Endothelial cell of umbilical vein (primary cell): ENCODE data around the gene KIF1B. TPM values are rescaled to one million over a fixed set of nuclear protein-coding genes. Genes with fewer than 3 reads are reported as not detected.

ENCODE experiments used
- BruUV-seq: library from RNA; stranded (reverse); fragments of 400-500 nt; replicated peaks from 2 replicates; lab custom pipeline; 2021; lab: Mats Ljungman, UMichigan
- CTCF ChIA-PET: fragments of 300-600, 350-600 bp; sonication (Branson Sonifier 250); formaldehyde crosslinking; loops from one replicate; lab custom pipeline; 2021; ENCODE audit warnings: antibody characterized with exemption, inconsistent platforms; lab: Charles Lee
- POLR2A ChIA-PET: fragments of 300-600, 350-600 bp; sonication (Branson Sonifier 250); formaldehyde crosslinking; loops from one replicate; lab custom pipeline; 2021; ENCODE audit warnings: antibody characterized with exemption, inconsistent platforms; lab: Charles Lee
- DNase-seq: peaks from one replicate; pipeline ENCODE4 v3.0.0-alpha.2; 2011; ENCODE audit warnings: low read depth, low spot score
- FAIRE-seq: peaks from 2 replicates; lab custom pipeline; 2011; peaks lifted over from hg19 to GRCh38; lab: Jason Lieb, UNC
- H2AFZ ChIP-seq: 2 replicates; pipeline ENCODE4 v1.6.0; 2012; ENCODE audit warnings: low read depth, low read length, control low read depth, inconsistent platforms
- H3K27ac ChIP-seq: 2 replicates; pipeline ENCODE4 v1.5.1; 2011; ENCODE audit warnings: low read depth, mild to moderate bottlenecking, control low read depth, low read length, moderate library complexity; ENCODE audit not compliant: insufficient read depth
- H3K27me3 ChIP-seq, 2 experiments: 2 replicates each; pipeline versions ENCODE4 v1.6.0 to v1.6.1; 2011; ENCODE audit warnings: low read length in 2 of 2, mixed read lengths in 1 of 2; ENCODE audit not compliant: control insufficient read depth in 2 of 2, insufficient read depth in 2 of 2
- H3K36me3 ChIP-seq, 2 experiments: 2 replicates in 1 of 2; 3 replicates in 1 of 2; pipeline ENCODE4 v1.5.1; 2011; ENCODE audit warnings: low read length in 2 of 2, mild to moderate bottlenecking in 1 of 2, moderate library complexity in 1 of 2; ENCODE audit not compliant: control insufficient read depth in 2 of 2, insufficient read depth in 2 of 2; ENCODE audit errors: extremely low read depth in 1 of 2
- H3K4me1 ChIP-seq: 3 replicates; pipeline ENCODE4 v1.5.1; 2011; ENCODE audit warnings: mild to moderate bottlenecking, low read length; ENCODE audit not compliant: control insufficient read depth, insufficient read depth; ENCODE audit errors: extremely low read depth
- H3K4me2 ChIP-seq: 2 replicates; pipeline ENCODE4 v1.6.1; 2011; ENCODE audit warnings: low read length, control low read depth, mixed read lengths; ENCODE audit not compliant: insufficient read depth
- H3K4me3 ChIP-seq, 3 experiments: fragments of 200-600 bp in 1 of 3; sonication (generic), shearing (Covaris generic) in 1 of 3; replicated peaks in 1 of 3; 2 replicates each; pipeline ENCODE4 v1.5.1; 2011 to 2016; ENCODE audit warnings: control low read depth in 3 of 3, low read length in 3 of 3, mild to moderate bottlenecking in 2 of 3, inconsistent platforms in 1 of 3, low read depth in 1 of 3, moderate library complexity in 1 of 3; ENCODE audit not compliant: insufficient read depth in 1 of 3
- H3K79me2 ChIP-seq: 2 replicates; pipeline ENCODE4 v1.6.0; 2012; ENCODE audit warnings: low read length, inconsistent platforms; ENCODE audit not compliant: control insufficient read depth, insufficient read depth
- H3K9ac ChIP-seq: replicated peaks from 2 replicates; pipeline ENCODE3; 2011; ENCODE audit warnings: low read length, control low read depth; ENCODE audit not compliant: insufficient read depth; ENCODE audit errors: extremely low read depth
- H3K9me1 ChIP-seq: replicated peaks from 3 replicates; pipeline ENCODE4 v1.6.0; 2011; ENCODE audit warnings: mild to moderate bottlenecking, low read length; ENCODE audit not compliant: control insufficient read depth, insufficient read depth; ENCODE audit errors: extremely low read depth
- H3K9me3 ChIP-seq: replicated peaks from 2 replicates; pipeline ENCODE4 v1.5.1; 2012; ENCODE audit warnings: low read length, inconsistent platforms; ENCODE audit not compliant: control insufficient read depth, insufficient read depth
- H4K20me1 ChIP-seq: replicated peaks from 2 replicates; pipeline ENCODE3; 2011; ENCODE audit warnings: mild to moderate bottlenecking, low read length; ENCODE audit not compliant: control insufficient read depth, insufficient read depth; ENCODE audit errors: extremely low read depth
- CTCF ChIP-seq, 2 donors: IDR thresholded peaks; 1 replicate in 1 of 2; 2 replicates in 1 of 2; pipeline ENCODE4 v1.5.1; 2011; ENCODE audit warnings: low read length in 2 of 2, mild to moderate bottlenecking in 2 of 2, moderate library complexity in 2 of 2, control low read depth in 1 of 2, inconsistent platforms in 1 of 2, low read depth in 1 of 2; ENCODE audit not compliant: insufficient read depth in 1 of 2; ENCODE audit errors: extremely low read depth in 1 of 2
- EZH2 ChIP-seq: IDR thresholded peaks from 2 replicates; pipeline ENCODE4 v1.6.1; 2012; ENCODE audit warnings: borderline replicate concordance, low read depth, mild to moderate bottlenecking, moderate library complexity, low read length, inconsistent platforms; ENCODE audit not compliant: severe bottlenecking
- FOS ChIP-seq: IDR thresholded peaks from 2 replicates; pipeline ENCODE4 v1.6.1; 2011; ENCODE audit warnings: mild to moderate bottlenecking, low read length, moderate library complexity, borderline replicate concordance; ENCODE audit not compliant: insufficient read depth
- GATA2 ChIP-seq: IDR thresholded peaks from 2 replicates; pipeline ENCODE4 v1.7.0; 2011; ENCODE audit warnings: low read depth, mild to moderate bottlenecking, moderate library complexity, mixed read lengths, low read length; ENCODE audit not compliant: insufficient read length, insufficient read depth
- JUN ChIP-seq: IDR thresholded peaks from 2 replicates; pipeline ENCODE4 v1.6.1; 2011; ENCODE audit warnings: borderline replicate concordance, low read depth; ENCODE audit not compliant: insufficient read length, insufficient read depth
- MAX ChIP-seq: IDR thresholded peaks from 2 replicates; pipeline ENCODE4 v1.6.1; 2011; ENCODE audit not compliant: insufficient read depth, insufficient read length
- MYC ChIP-seq: IDR thresholded peaks from one replicate; pipeline ENCODE4 v1.6.1; 2011; ENCODE audit warnings: mild to moderate bottlenecking, low read depth, low read length
- POLR2A ChIP-seq: IDR thresholded peaks from 2 replicates; pipeline ENCODE4 v1.6.1; 2012; ENCODE audit warnings: low read depth, mild to moderate bottlenecking, control low read depth, low read length
- POLR2AphosphoS5 ChIP-seq: IDR thresholded peaks from 2 replicates; pipeline ENCODE4 v1.6.1; 2012; ENCODE audit warnings: low read depth, mild to moderate bottlenecking, control low read depth, low read length, moderate library complexity; ENCODE audit not compliant: insufficient read depth
- dilution Hi-C: fragments of 300-500 bp; cut with MboI; formaldehyde crosslinking; loops from one replicate; pipeline ENCODE4 v1.15.0; 2019; ENCODE audit warnings: low sequenced_read_pairs; ENCODE audit not compliant: extremely low pct_ligation_motif_present
- intact Hi-C: fragments of 100-400 bp; cut with micrococcal nuclease; formaldehyde crosslinking; loops from one replicate; pipeline ENCODE4 v1.10.0; 2022
- polyA plus RNA-seq, 4 experiments: library from polyadenylated mRNA; depleted of rRNA in 3 of 4; stranded (reverse) in 3 of 4; unstranded in 1 of 4; fragments of >200 nt; gene quantifications; 2 replicates each; pipeline versions ENCODE4 v1.2.1 to v1.2.3, GENCODE V29; 2011 to 2012; ENCODE audit warnings: missing spikeins in 1 of 4
- total RNA-seq: library from RNA; stranded (reverse); gene quantifications from 2 replicates; pipeline ENCODE4 v1.2.3, GENCODE V29; 2021

KIF1B gene
- total and polyA plus RNA-seq, 2 donors (not counting 3 experiments of a cell fraction or from before 2014, with no cell fraction given), result 14.8 to 58.6 TPM

GRCh38 chr1:10428984-10429383 lies 218.6 kb downstream of the KIF1B start:
- Histone ChIP-seq H3K9me1 (no peaks in the 10 kb centered on the region), H2AFZ (no peak overlapping the region), H3K27ac (no peak overlapping the region), H3K4me2 (no peak overlapping the region), H3K79me2 (no peaks in the 10 kb centered on the region), H3K9me3 (no peaks in the 10 kb centered on the region), H3K36me3 (no peaks in the 10 kb centered on the region), H3K4me3 (no peak overlapping the region), H3K27me3 (no peaks in the 10 kb centered on the region), H3K9ac (no peak overlapping the region), H4K20me1 (no peaks in the 10 kb centered on the region), H3K4me1 (peaks cover 14% of the 10 kb centered on the region)
- ChIA-PET POLR2A (interaction anchor here (0.5 to 1.6 kb wide), 2 partner anchors 8 to 13 kb away, joined by 4 to 6 read pairs; no protein-coding TSS in a partner anchor), CTCF (interaction anchor here (0.7 to 3.3 kb wide), 10 partner anchors 20 to 219 kb away, joined by 3 to 123 read pairs (median 6); partner anchors contain the start of genes KIF1B and PGD)
- DNase-seq (no peak), FAIRE-seq (no peak)
- BruUV-seq, result no TSS peak
- TF ChIP-seq GATA2 (no peak), POLR2AphosphoS5 (no peak), JUN (no peak), FOS (no peak), CTCF (IDR thresholded peaks at IDR 0.05; ENCODE audit: extremely low read depth in 1 of 2, insufficient read depth in 1 of 2, low read depth in 1 of 2, low read length in 2 of 2) (no peak), EZH2 (no peak), POLR2A (no peak), MAX (no peak), MYC (no peak)
- intact Hi-C loops, result loop anchor here (1.0 to 10.0 kb wide), 7 partner anchors 31 to 804 kb away; partner anchors contain the start of genes KIF1B and UBE4B
- dilution Hi-C loops, result no loop called here
